OCI-LY3 (cell line): Measurements from ENCODE around the gene TMEM213.

Experiments
- EZH2phosphoT487 ChIP-seq: fragments of 200-600 bp; shearing (Covaris generic); IDR thresholded peaks from 2 replicates; pipeline ENCODE4 v1.6.1; 2018; ENCODE audit warnings: antibody characterized with exemption, mixed run types, low read depth
- TF ChIP-seq, protein P1 (sequence below): fragments of 200-600, 300-600 bp; sonication (generic); IDR thresholded peaks from 2 replicates; pipeline ENCODE4 v1.5.1; 2014; ENCODE audit warnings: antibody characterized with exemption, low read length, low read depth

DNA sequence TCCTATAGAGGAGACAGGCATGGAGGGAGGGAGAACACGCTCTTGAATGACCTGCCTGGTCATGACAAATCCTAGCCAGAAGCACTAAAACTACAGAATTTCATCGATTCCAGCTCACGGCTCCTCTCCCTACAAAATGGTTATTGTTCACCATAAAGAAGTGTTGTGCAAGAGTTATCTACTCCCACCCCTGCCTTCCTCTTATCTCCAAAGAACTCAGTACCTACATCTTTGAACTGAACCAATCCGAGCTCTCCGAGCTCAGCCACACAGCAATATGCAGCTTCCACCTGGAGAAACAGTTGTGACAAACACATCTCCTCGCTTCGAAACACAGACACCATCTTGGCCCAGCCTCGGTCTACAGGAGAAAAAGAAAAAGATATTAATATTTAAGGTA lies 26.9 kb upstream of the TMEM213 start:
- TF ChIP-seq, protein P1, sequence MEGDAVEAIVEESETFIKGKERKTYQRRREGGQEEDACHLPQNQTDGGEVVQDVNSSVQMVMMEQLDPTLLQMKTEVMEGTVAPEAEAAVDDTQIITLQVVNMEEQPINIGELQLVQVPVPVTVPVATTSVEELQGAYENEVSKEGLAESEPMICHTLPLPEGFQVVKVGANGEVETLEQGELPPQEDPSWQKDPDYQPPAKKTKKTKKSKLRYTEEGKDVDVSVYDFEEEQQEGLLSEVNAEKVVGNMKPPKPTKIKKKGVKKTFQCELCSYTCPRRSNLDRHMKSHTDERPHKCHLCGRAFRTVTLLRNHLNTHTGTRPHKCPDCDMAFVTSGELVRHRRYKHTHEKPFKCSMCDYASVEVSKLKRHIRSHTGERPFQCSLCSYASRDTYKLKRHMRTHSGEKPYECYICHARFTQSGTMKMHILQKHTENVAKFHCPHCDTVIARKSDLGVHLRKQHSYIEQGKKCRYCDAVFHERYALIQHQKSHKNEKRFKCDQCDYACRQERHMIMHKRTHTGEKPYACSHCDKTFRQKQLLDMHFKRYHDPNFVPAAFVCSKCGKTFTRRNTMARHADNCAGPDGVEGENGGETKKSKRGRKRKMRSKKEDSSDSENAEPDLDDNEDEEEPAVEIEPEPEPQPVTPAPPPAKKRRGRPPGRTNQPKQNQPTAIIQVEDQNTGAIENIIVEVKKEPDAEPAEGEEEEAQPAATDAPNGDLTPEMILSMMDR: no peak
- no peak for TF ChIP-seq EZH2phosphoT487
